Muscle of leg (tissue), 11 donors: Measurements from ENCODE around the gene KRT31. TPM values are rescaled to one million over a fixed set of nuclear protein-coding genes. Genes with fewer than 3 reads are reported as not detected.
"Not testable (repeated sequence)": the region's sequence is repeated elsewhere in the genome, so short reads cannot be mapped to it uniquely, and the experiment has no call there.

Source experiments
- DNase-seq: peaks from one replicate; pipeline ENCODE4 v3.0.0; 2013
- H3K27ac ChIP-seq: one replicate; pipeline ENCODE4 v1.5.1; 2013; ENCODE audit warnings: mild to moderate bottlenecking, low read length, control low read depth
- H3K27me3 ChIP-seq: one replicate; pipeline ENCODE4 v1.6.1; 2013; ENCODE audit warnings: low read length; ENCODE audit not compliant: control insufficient read depth, insufficient read depth
- H3K36me3 ChIP-seq: one replicate; pipeline ENCODE4 v1.6.1; 2013; ENCODE audit warnings: low read length; ENCODE audit not compliant: control insufficient read depth, insufficient read depth
- H3K4me1 ChIP-seq: one replicate; pipeline ENCODE4 v1.6.1; 2013; ENCODE audit warnings: low read length; ENCODE audit not compliant: control insufficient read depth, insufficient read depth
- H3K4me3 ChIP-seq: one replicate; pipeline ENCODE4 v1.5.1; 2013; ENCODE audit warnings: low read length, control low read depth
- H3K9me3 ChIP-seq: replicated peaks from 2 replicates; pipeline ENCODE4 v1.6.1; 2013; ENCODE audit warnings: low read depth, low read length; ENCODE audit not compliant: control insufficient read depth
- WGBS: methylation state at CpG from one replicate; pipeline ENCODE4 v1.1.5; 2013; ENCODE audit warnings: missing lambda C conversion rate; ENCODE audit not compliant: insufficient coverage; 5-methylcytosine and 5-hydroxymethylcytosine counted together
- polyA plus RNA-seq, 8 donors: library from polyadenylated mRNA; unstranded; fragments of 120-200 nt; gene quantifications; one replicate each; pipeline versions ENCODE4 v1.2.1 to v1.2.3, GENCODE V29; 2013; ENCODE audit warnings: inconsistent platforms in 1 of 8, low replicate concordance in 1 of 8; ENCODE audit not compliant: insufficient read length in 8 of 8, insufficient read depth in 1 of 8
- total RNA-seq: library from RNA; stranded (reverse); fragments of 120-200 nt; gene quantifications from one replicate; pipeline ENCODE4 v1.2.4, GENCODE V29; 2013

KRT31 gene
- total and polyA plus RNA-seq, 9 donors = 3.3 to 6.4 (median 5.5) TPM

DNA sequence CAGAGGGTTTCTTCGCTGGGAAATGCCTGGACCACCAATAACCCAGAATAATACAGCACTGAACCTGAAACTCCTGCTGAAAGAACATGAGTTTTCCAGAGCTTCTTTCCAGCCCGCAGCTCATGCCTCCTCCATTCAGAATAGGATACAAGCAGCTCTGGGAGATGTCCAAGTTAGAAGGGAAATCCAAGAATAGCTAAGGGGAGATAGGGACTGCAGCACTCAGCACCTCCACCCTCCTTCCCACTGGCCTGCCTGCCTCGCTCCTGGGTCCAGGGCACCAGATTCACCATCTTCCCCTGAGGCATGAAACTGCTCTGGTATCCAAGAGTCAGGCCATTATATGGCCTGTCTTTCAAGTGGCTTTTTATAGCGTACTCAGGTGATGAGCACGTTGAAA, 4.1 kb downstream of the KRT31 start:
- H3K4me1 ChIP-seq = peaks cover 12% of the 10 kb centered on the region
- H3K36me3 ChIP-seq = no peaks in the 10 kb centered on the region
- no peaks in the 10 kb centered on the region for H3K9me3 ChIP-seq
- no peak overlapping the region for H3K27ac ChIP-seq
- H3K4me3 ChIP-seq = no peak overlapping the region
- no peaks in the 10 kb centered on the region for H3K27me3 ChIP-seq
- WGBS = 40% methylated on average over 3 of the region's 5 CpGs
- peak; percentile 41 for DNase-seq

DNA sequence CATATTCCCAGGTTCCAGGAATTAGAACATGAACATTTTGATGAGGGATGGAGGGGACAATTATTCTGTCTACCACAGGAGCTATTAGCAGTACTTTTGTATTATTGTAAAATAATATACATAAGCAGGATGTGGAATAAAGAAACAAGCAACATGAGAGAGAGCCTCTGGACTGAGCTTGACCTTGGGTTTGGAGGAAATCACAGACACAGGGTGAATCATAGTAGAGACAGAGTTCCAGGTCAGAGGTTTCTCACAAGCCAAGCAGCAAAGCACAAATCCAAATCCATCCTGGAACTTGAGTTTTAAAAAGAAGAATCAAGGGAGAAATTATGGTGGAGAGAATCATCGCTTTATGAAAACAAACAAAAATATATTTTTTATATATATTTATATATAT, 5.1 kb downstream of the KRT31 start:
- H3K36me3 ChIP-seq = no peaks in the 10 kb centered on the region
- H3K4me3 ChIP-seq = no peak overlapping the region
- WGBS = no CpG with 5 or more reads among the region's 1 CpG
- H3K27me3 ChIP-seq = no peaks in the 10 kb centered on the region
- peaks cover 2% of the 10 kb centered on the region for H3K9me3 ChIP-seq
- peaks cover 9% of the 10 kb centered on the region for H3K4me1 ChIP-seq
- no peak for DNase-seq
- H3K27ac ChIP-seq = no peak overlapping the region

DNA sequence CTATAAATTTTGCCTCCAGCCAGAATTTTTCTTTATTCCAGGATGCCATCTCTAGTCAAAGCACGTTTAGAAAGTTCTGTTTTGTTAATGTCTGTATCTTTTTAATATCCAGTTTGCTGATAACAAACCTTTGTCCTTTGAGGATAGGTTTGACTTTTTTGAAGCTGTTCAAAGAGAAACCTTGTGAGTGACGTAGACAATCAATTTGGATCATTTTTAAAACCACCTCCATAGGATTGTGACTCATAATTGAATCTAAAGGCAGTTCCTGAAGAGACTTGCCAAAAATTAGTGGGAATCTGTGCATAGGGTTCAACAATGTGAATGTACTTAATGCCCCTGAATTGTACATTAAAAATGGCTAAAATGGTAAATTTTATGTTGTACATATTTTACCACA, 5.9 kb downstream of the KRT31 start:
- no CpG with 5 or more reads among the region's 2 CpGs for WGBS
- no peak overlapping the region for H3K27ac ChIP-seq

DNA sequence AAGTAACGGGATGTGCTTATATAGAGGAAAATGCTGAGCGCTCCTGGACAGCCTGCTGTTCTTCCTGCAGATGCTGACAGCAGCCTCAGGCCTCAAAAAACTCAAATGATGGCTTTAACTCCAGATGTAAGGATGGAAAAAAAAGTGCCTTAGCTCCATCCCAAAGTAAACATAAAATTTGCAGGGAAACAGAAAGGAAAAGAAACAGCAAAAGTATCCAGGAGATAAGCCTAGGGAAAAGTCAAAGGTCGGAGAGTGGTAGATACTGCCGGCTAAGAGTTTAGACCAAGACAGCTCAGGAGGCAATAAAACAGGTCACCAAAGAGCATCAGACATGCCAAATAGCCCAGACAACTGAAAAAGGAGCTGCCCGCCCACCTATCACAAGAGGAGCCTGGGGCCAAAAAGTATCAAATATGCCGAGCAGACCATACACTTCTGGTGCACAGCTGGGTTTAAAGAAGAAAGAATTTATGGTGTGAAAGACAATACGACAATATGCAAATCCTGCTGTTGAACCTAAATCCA, 6.9 kb downstream of the KRT31 start:
- Histone ChIP-seq H3K4me1 (no peaks in the 10 kb centered on the region), H3K36me3 (no peaks in the 10 kb centered on the region), H3K27ac (no peak overlapping the region), H3K27me3 (no peaks in the 10 kb centered on the region), H3K4me3 (no peak overlapping the region), H3K9me3 (peaks cover 9% of the 10 kb centered on the region)
- WGBS = 40% methylated on average over 1 of the region's 7 CpGs
- no peak for DNase-seq

More for the DNA sequence above, 5.9 kb downstream of the KRT31 start:
- no peak for DNase-seq
- H3K9me3 ChIP-seq = peaks cover 4% of the 10 kb centered on the region
- no peaks in the 10 kb centered on the region for H3K36me3 ChIP-seq
- no peaks in the 10 kb centered on the region for H3K27me3 ChIP-seq
- H3K4me3 ChIP-seq = no peak overlapping the region
- H3K4me1 ChIP-seq = peaks cover 3% of the 10 kb centered on the region

DNA sequence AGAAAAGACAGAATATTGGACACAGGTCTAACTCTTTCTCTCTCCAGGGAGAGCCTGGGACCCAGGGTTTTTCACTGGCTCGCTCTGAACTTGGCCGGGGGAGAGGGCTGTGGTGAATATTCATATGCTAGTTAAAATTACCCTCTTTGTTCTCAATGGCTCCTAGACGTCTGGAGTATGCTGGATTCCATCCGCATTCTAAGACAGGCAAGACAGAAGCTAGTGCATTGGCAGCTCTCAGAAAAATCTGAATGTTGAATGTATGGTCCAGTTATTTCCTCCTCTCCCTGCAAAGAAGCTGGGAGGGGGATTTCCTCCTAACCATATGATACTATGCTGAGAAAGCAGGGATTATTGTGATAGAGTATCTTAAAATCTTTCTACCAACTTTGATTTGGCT, 9.7 kb downstream of the KRT31 start:
- H3K27me3 ChIP-seq = no peaks in the 10 kb centered on the region

DNA sequence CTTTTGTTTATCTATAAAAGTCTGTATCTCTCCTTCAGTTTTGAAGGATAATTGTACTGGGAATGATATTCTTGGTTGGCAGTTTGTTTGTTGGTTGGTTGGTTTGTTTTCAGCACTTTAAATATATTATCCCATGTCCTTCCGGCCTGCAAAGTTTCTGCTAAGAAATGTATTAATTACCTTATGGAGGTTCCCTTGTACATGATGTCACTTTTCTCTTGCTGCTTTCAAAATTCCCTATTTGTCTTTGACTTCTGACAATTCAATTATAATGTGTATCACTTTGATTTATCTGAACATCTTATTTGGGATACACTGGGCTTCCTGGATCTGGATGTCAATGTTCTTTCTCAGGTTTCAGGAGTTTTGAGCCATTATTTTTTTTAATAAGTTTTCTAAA, 11.2 kb downstream of the KRT31 start:
- Histone ChIP-seq H3K27ac (no peak overlapping the region), H3K27me3 (no peaks in the 10 kb centered on the region)
- no CpG with 5 or more reads among the region's 1 CpG for WGBS

More for the DNA sequence above, 9.7 kb downstream of the KRT31 start:
- no peak for DNase-seq
- H3K4me1 ChIP-seq = no peaks in the 10 kb centered on the region
- H3K27ac ChIP-seq = no peak overlapping the region
- no peak overlapping the region for H3K4me3 ChIP-seq
- H3K9me3 ChIP-seq = peaks cover 9% of the 10 kb centered on the region
- no CpG with 5 or more reads among the region's 4 CpGs for WGBS
- no peaks in the 10 kb centered on the region for H3K36me3 ChIP-seq

DNA sequence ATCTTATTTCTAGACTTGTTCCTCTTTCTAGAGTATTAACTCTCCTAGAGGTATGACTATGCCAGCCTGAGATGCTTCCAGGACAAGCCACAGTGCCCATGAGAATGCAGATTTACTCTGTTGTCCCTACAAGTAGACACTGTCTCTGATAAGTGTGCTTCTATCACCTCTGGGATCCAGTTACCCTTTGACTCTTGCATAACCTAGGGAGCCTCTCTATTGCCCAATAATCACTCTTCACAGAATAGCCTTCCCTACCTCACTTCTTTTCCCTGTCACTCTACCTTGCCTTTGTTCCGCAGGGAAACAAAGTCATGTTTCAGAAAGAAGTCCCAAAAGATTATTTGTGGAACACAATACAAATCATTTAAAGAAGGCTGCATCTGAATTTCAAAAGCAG, 13.7 kb downstream of the KRT31 start:
- Histone ChIP-seq H3K4me1 (no peaks in the 10 kb centered on the region), H3K4me3 (no peak overlapping the region), H3K9me3 (peaks cover 9% of the 10 kb centered on the region), H3K36me3 (no peaks in the 10 kb centered on the region), H3K27ac (no peak overlapping the region), H3K27me3 (no peaks in the 10 kb centered on the region)
- DNase-seq = no peak
- WGBS = no CpG with 5 or more reads among the region's 1 CpG

More for the DNA sequence above, 11.2 kb downstream of the KRT31 start:
- Histone ChIP-seq H3K4me1 (no peaks in the 10 kb centered on the region), H3K36me3 (no peaks in the 10 kb centered on the region), H3K4me3 (no peak overlapping the region), H3K9me3 (peaks cover 9% of the 10 kb centered on the region)
- no peak for DNase-seq

DNA sequence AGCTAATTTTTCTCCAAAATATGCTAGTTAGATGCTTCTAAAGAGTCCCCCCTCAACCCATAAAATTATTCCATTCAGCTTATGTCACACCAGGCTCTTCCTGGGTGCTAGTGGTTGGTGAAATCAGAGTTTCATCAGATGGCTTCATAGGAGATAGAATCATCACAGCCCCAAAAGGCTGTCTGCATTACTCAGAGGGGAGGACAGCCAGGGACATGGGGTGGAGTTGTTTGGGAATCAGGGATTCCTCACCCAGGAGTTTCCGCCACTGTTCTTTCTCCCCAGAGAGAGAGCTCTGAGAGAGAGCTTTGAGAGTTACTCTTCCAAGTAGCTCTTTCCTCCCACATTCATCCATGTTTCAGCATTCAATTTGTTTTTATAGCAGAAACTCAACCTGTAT, 15.0 kb downstream of the KRT31 start:
- Histone ChIP-seq H3K4me1 (no peaks in the 10 kb centered on the region), H3K27me3 (no peaks in the 10 kb centered on the region), H3K27ac (no peak overlapping the region), H3K9me3 (peaks cover 7% of the 10 kb centered on the region), H3K4me3 (no peak overlapping the region), H3K36me3 (no peaks in the 10 kb centered on the region)
- no peak for DNase-seq
- no CpG with 5 or more reads among the region's 1 CpG for WGBS

DNA sequence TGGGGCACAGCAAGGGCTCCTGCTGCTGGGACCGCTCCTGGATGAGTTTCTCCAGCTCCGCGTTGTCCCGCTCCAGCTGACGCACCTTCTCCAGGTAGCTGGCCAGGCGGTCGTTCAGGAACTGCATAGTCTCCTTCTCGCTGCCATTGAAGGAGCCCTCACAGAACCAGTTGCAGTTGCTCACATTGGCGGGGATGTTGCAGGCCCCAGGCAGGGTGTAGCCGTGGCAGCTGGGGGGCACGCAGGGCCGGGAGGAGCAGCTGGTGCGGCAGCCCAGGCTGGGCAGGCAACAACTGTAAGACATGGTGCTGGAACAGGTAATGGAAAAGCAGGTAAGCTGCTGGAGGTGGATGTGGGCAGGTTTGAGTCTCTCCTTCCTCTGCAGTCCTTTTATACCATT, 15.5 kb downstream of the KRT31 start, which contains the start of gene KRT34:
KRT34 (minus strand) TSS at position 364 of the 400 bp plus-strand sequence; CDS start at position 304, 60 bp downstream.
- not testable (repeated sequence) for H3K4me1 ChIP-seq, H3K9me3 ChIP-seq, H3K27ac ChIP-seq, H3K36me3 ChIP-seq, H3K4me3 ChIP-seq, DNase-seq, H3K27me3 ChIP-seq
- WGBS = 91% methylated on average over 10 of the region's 13 CpGs

DNA sequence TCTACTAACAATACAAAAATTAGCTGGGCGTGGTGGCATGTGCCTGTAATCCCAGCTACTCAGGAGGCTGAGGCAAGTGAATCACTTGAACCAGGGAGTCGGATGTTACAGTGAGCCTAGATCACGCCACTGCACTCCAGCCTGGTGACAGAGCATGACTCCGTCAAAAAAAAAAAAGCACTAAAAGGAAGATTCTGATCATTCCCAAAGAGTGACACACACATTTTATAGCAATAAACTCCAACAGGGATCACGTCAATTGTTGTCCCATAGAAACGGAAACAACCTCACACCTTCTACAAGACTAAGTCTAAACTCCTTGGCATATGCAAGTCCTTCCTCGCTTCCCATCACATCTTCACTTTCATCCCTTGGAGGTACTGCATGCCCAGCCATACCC, 17.3 kb downstream of the KRT31 start:
- not testable (repeated sequence) for H3K4me1 ChIP-seq, H3K27me3 ChIP-seq, H3K27ac ChIP-seq, H3K4me3 ChIP-seq, H3K36me3 ChIP-seq, H3K9me3 ChIP-seq, DNase-seq
- WGBS = 90% methylated on average over 6 of the region's 7 CpGs

DNA sequence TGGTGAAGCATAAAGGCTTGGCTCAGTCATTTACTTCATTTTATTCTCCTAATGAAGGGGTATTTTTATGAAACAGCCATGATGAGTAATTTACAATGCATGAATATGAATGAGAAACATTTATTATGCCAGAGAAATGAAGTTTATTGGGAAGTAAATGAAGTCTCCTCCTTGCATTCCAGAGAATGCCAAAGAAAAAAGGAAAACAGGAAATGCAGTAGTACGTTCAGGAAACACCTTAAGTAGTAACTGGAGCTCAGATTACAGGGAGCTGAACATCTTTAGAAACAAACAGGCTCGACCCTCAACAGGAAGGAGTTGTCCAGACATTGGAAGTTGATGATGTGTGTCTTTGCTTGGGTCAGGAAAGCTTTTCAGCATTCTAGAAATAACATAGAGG, 19.9 kb downstream of the KRT31 start:
- no peaks in the 10 kb centered on the region for H3K27me3 ChIP-seq
- 7% methylated on average over 2 of the region's 2 CpGs for WGBS
- DNase-seq = no peak

More for the DNA sequence above, 19.9 kb downstream of the KRT31 start:
- Histone ChIP-seq H3K4me1 (no peaks in the 10 kb centered on the region), H3K27ac (no peak overlapping the region), H3K4me3 (no peak overlapping the region), H3K36me3 (no peaks in the 10 kb centered on the region), H3K9me3 (no peaks in the 10 kb centered on the region)
